GM13976 (cell line): ENCODE results near the gene MRPL28.

Experiments
- DNase-seq: peaks from one replicate; pipeline ENCODE4 v3.0.0; 2012; ENCODE audit warnings: low spot score
- CTCF ChIP-seq: IDR thresholded peaks from 2 replicates; pipeline ENCODE4 v1.5.1; 2012; ENCODE audit warnings: borderline replicate concordance, mild to moderate bottlenecking; ENCODE audit not compliant: insufficient read depth; ENCODE audit errors: extremely low read depth, missing control alignments, control extremely low read depth
- in situ Hi-C: fragments of 300-500 bp; cut with MboI; formaldehyde crosslinking; loops from one replicate; pipeline ENCODE4 v1.12.0; 2022; ENCODE audit warnings: low sequenced_read_pairs, mixed read lengths, inconsistent platforms; ENCODE audit not compliant: unreplicated experiment

MRPL28 gene

GRCh38 chr16:376817-377418 lies 6.6 kb upstream of the MRPL28 start:
- in situ Hi-C loops = no loop called here
- DNase-seq = no peak
- TF ChIP-seq CTCF = no peak

GRCh38 chr16:375927-376816 lies 5.8 kb upstream of the MRPL28 start:
- no peak for DNase-seq
- TF ChIP-seq CTCF = no peak
- in situ Hi-C loops = no loop called here

GRCh38 chr16:375212-375611 lies 4.9 kb upstream of the MRPL28 start:
- DNase-seq = no peak
- in situ Hi-C loops = no loop called here
- TF ChIP-seq CTCF = no peak

GRCh38 chr16:374616-374926 lies 4.2 kb upstream of the MRPL28 start:
- TF ChIP-seq CTCF = no peak
- no peak for DNase-seq
- in situ Hi-C loops = no loop called here

- DNase-seq = no peak
- in situ Hi-C loops = no loop called here
- TF ChIP-seq CTCF = no peak
Observed at GRCh38 chr16:373848-374615, 3.7 kb upstream of the MRPL28 start.

- no peak for DNase-seq
- in situ Hi-C loops = no loop called here
- no peak for TF ChIP-seq CTCF
Observed at GRCh38 chr16:373020-373598, 2.8 kb upstream of the MRPL28 start.
